ENCODE data around the gene IGSF21. TPM values are rescaled to one million over a fixed set of nuclear protein-coding genes. Genes with fewer than 3 reads are reported as not detected.
A peak's percentile ranks its signal among the peaks of the same experiment; 100 is the strongest.

IGSF21 gene
- total RNA-seq, 6 experiments from 2014 or later, result not detected

GRCh38 chr1:18246543-18246942 lies 138.9 kb downstream of the IGSF21 start:
- TF ChIP-seq CTCF (IDR thresholded peaks at IDR 0.05), result peak; percentile 19; the same call in 1 of the 2 replicates
- Mint-ChIP-seq H3K36me3 (ENCODE audit: low read depth) (peaks cover 9% of the 10 kb centered on the region; the same call in 1 of the 2 replicates), H3K9me3 (peaks cover 50% of the 10 kb centered on the region), H3K27ac (no peak overlapping the region), H3K4me3 (no peak overlapping the region), H3K27me3 (ENCODE audit: insufficient read depth) (peaks cover 8% of the 10 kb centered on the region), H3K4me1 (ENCODE audit: low read depth) (no peaks in the 10 kb centered on the region)
- no peak for DNase-seq

- H3K4me1 Mint-ChIP-seq (ENCODE audit: low read depth), result no peaks in the 10 kb centered on the region
- H3K9me3 Mint-ChIP-seq, result peaks cover 52% of the 10 kb centered on the region
- no peak overlapping the region for H3K4me3 Mint-ChIP-seq
- peaks cover 8% of the 10 kb centered on the region for H3K27me3 Mint-ChIP-seq (ENCODE audit: insufficient read depth)
- peaks cover 10% of the 10 kb centered on the region; the same call in 1 of the 2 replicates for H3K36me3 Mint-ChIP-seq (ENCODE audit: low read depth)
- TF ChIP-seq CTCF (IDR thresholded peaks at IDR 0.05), result no peak
- no peak overlapping the region for H3K27ac Mint-ChIP-seq
- no peak for DNase-seq
Observed at GRCh38 chr1:18247151-18247550, 139.6 kb downstream of the IGSF21 start.

- no peak overlapping the region for H3K4me3 Mint-ChIP-seq
- peaks cover 5% of the 10 kb centered on the region for H3K27me3 Mint-ChIP-seq (ENCODE audit: insufficient read depth)
- H3K27ac Mint-ChIP-seq, result no peak overlapping the region
- H3K36me3 Mint-ChIP-seq (ENCODE audit: low read depth), result peaks cover 10% of the 10 kb centered on the region; the same call in 1 of the 2 replicates
- no peak for DNase-seq
- H3K4me1 Mint-ChIP-seq (ENCODE audit: low read depth), result no peaks in the 10 kb centered on the region
- peaks cover 56% of the 10 kb centered on the region for H3K9me3 Mint-ChIP-seq
- no peak for TF ChIP-seq CTCF (IDR thresholded peaks at IDR 0.05)
Observed at GRCh38 chr1:18249631-18250030, 142.0 kb downstream of the IGSF21 start.

- no peak for TF ChIP-seq CTCF (IDR thresholded peaks at IDR 0.05)
- peaks cover 10% of the 10 kb centered on the region; the same call in 1 of the 2 replicates for H3K36me3 Mint-ChIP-seq (ENCODE audit: low read depth)
- no peak for DNase-seq
- H3K27ac Mint-ChIP-seq, result no peak overlapping the region
- no peaks in the 10 kb centered on the region for H3K4me1 Mint-ChIP-seq (ENCODE audit: low read depth)
- peaks cover 66% of the 10 kb centered on the region for H3K9me3 Mint-ChIP-seq
- H3K4me3 Mint-ChIP-seq, result no peak overlapping the region
- H3K27me3 Mint-ChIP-seq (ENCODE audit: insufficient read depth), result peaks cover 5% of the 10 kb centered on the region
Observed at GRCh38 chr1:18253093-18253492, 145.5 kb downstream of the IGSF21 start.

GRCh38 chr1:18256282-18257235 lies 149.0 kb downstream of the IGSF21 start:
- H3K27me3 Mint-ChIP-seq (ENCODE audit: insufficient read depth), result no peaks in the 10 kb centered on the region; the same call in 1 of the 2 replicates
- DNase-seq, result no peak

More at GRCh38 chr1:18256282-18257235, 149.0 kb downstream of the IGSF21 start:
- H3K4me1 Mint-ChIP-seq (ENCODE audit: low read depth), result no peaks in the 10 kb centered on the region
- no peak overlapping the region for H3K4me3 Mint-ChIP-seq
- 0 out of 2 replicates have a peak, but pooled peaks cover 7% of the 10 kb centered on the region for H3K36me3 Mint-ChIP-seq (ENCODE audit: low read depth)
- peaks cover 76% of the 10 kb centered on the region for H3K9me3 Mint-ChIP-seq
- TF ChIP-seq CTCF (IDR thresholded peaks at IDR 0.05), result no peak
- no peak overlapping the region for H3K27ac Mint-ChIP-seq
